HEK293T (cell line): ENCODE results near the gene PELI2.

Experiments
- CTCF ChIA-PET: fragments of 350-600 bp; formaldehyde crosslinking; extraction: SDS; loops from one replicate; lab custom pipeline; 2021; ENCODE audit warnings: antibody characterized with exemption, inconsistent platforms; lab: Yijun Ruan, JAX
- POLR2A ChIA-PET: fragments of 350-600 bp; formaldehyde crosslinking; extraction: SDS; loops from one replicate; lab custom pipeline; 2020; ENCODE audit warnings: antibody characterized with exemption, inconsistent platforms; lab: Yijun Ruan, JAX
- DNase-seq: peaks from one replicate; pipeline ENCODE4 v3.0.0; 2012; ENCODE audit warnings: mixed read lengths; ENCODE audit errors: extremely low spot score
- ARNT ChIP-seq: fragments of 450-650 bp; IDR thresholded peaks from 2 replicates; pipeline ENCODE4 v1.6.1; 2017; ENCODE audit warnings: mild to moderate bottlenecking
- BHLHE40 ChIP-seq: fragments of 450-650 bp; IDR thresholded peaks from 2 replicates; pipeline ENCODE4 v1.6.1; 2016; ENCODE audit warnings: mild to moderate bottlenecking, moderate library complexity, borderline replicate concordance
- CTBP1 ChIP-seq: fragments of 450-650 bp; IDR thresholded peaks from 2 replicates; pipeline ENCODE4 v1.6.1; 2016; ENCODE audit warnings: borderline replicate concordance
- ELF4 ChIP-seq: fragments of 450-650 bp; IDR thresholded peaks from 2 replicates; pipeline ENCODE4 v1.6.1; 2017; ENCODE audit warnings: antibody characterized with exemption
- FOXA1 ChIP-seq: fragments of 450-650 bp; IDR thresholded peaks from 2 replicates; pipeline ENCODE4 v1.6.1; 2016; ENCODE audit warnings: mild to moderate bottlenecking
- FOXK2 ChIP-seq: fragments of 450-650 bp; IDR thresholded peaks from 2 replicates; pipeline ENCODE4 v1.6.1; 2016; ENCODE audit warnings: mild to moderate bottlenecking
- FOXM1 ChIP-seq: fragments of 450-650 bp; IDR thresholded peaks from 2 replicates; pipeline ENCODE4 v1.6.1; 2017; ENCODE audit warnings: mild to moderate bottlenecking, borderline replicate concordance
- HDGF ChIP-seq: fragments of 450-650 bp; IDR thresholded peaks from 2 replicates; pipeline ENCODE4 v1.6.1; 2017; ENCODE audit warnings: antibody characterized with exemption, borderline replicate concordance
- L3MBTL2 ChIP-seq: fragments of 450-650 bp; conservative IDR thresholded peaks from 2 replicates; pipeline ENCODE4 v1.6.1; 2016; ENCODE audit warnings: mild to moderate bottlenecking
- LEF1 ChIP-seq: fragments of 450-650 bp; IDR thresholded peaks from 2 replicates; pipeline ENCODE4 v1.6.1; 2017; ENCODE audit warnings: mild to moderate bottlenecking, borderline replicate concordance
- NFRKB ChIP-seq: fragments of 450-650 bp; IDR thresholded peaks from 2 replicates; pipeline ENCODE4 v1.6.1; 2016; ENCODE audit warnings: mild to moderate bottlenecking, moderate library complexity
- SP1 ChIP-seq: fragments of 450-650 bp; IDR thresholded peaks from 2 replicates; pipeline ENCODE4 v1.6.1; 2017
- SUZ12 ChIP-seq: fragments of 450-650 bp; IDR thresholded peaks from 2 replicates; pipeline ENCODE4 v1.6.1; 2016; ENCODE audit warnings: mild to moderate bottlenecking
- TARDBP ChIP-seq: fragments of 450-650 bp; IDR thresholded peaks from 2 replicates; pipeline ENCODE4 v1.6.1; 2016
- ZNF384 ChIP-seq: fragments of 450-650 bp; IDR thresholded peaks from 2 replicates; pipeline ENCODE4 v1.6.1; 2016
- TF ChIP-seq, protein P1 (sequence below): fragments of 450-650 bp; IDR thresholded peaks from 2 replicates; pipeline ENCODE4 v1.6.1; 2016

Gene PELI2

DNA sequence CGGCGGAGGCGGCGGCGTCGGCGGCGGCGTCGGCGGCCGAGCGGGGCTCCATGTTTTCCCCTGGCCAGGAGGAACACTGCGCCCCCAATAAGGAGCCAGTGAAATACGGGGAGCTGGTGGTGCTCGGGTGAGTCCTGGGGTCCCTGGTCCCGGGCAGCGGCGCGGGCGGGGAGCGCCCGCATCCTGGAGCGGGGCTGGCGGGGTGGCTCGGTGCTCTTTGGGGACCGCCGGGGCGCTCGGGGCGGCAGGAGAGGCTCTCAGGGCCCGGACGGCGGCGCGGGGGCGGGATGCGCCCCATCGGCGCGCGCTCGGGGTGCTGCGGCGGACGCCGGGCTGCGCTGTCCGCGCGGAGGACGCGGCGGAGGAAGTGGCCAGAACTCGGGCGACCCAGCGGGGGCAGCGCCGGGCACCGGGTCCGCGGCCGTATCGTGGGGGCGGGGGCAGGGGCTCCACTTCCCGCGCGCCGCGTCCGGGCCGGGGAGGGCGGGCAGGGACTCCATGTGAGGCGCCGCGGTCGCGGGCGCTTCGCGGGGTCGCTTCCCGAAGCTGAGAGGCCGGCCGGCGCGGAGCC is 485 bp downstream of the PELI2 start:
- TF ChIP-seq, protein P1, sequence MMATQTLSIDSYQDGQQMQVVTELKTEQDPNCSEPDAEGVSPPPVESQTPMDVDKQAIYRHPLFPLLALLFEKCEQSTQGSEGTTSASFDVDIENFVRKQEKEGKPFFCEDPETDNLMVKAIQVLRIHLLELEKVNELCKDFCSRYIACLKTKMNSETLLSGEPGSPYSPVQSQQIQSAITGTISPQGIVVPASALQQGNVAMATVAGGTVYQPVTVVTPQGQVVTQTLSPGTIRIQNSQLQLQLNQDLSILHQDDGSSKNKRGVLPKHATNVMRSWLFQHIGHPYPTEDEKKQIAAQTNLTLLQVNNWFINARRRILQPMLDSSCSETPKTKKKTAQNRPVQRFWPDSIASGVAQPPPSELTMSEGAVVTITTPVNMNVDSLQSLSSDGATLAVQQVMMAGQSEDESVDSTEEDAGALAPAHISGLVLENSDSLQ: no peak
- TF ChIP-seq BHLHE40 (no peak), FOXA1 (no peak), ARNT (no peak), FOXK2 (no peak), CTBP1 (no peak), TARDBP (no peak), NFRKB (no peak), ELF4 (no peak), ZNF384 (no peak), L3MBTL2 (no peak), SP1 (no peak), SUZ12 (no peak), HDGF (no peak), FOXM1 (no peak)
- ChIA-PET POLR2A (interaction anchor here (0.5 to 1.4 kb wide), 2 partner anchors 15 to 944 kb away, joined by 4 read pairs; no protein-coding TSS in a partner anchor), CTCF (no interaction called here)
- no peak for DNase-seq

DNA sequence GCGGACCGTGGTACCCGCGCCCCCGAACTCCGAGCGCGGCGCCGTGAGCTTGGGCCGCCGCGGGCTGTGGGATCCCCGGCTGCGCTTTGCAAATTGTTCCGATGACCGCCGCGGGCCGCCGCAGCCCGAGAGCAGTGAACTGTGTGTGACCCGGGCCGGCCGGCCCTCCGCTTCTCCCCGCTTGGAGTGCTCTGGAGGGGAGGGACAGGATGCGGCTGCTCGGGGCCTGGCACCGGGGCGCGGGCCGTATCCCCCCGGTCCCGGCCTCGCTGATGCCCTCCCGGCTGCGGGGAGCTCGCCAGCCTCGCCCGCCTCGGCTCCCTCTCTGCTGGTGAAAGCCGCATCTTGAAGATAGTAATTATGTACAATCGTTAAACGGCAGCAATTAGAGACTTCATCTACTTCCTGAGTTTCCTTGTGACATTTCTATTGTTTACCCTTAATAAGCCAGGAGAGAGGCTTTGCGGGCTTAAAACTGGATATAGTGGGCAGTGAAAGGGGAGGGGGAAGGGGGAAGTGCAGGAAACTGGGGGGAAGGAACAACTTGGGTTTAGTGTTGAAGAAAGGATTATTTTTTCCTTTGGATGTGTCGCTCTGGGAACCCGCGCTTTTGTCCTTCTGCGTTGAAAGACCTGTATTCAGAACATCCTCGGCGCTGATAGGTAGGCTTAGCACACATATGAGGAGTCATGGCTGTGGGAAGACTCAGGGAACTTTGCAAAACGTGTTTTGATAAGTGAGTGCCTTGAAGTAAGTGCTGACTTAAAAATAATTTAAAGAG is 1.2 kb downstream of the PELI2 start:
- peak; percentile 25 for DNase-seq
- no peak for TF ChIP-seq L3MBTL2
- TF ChIP-seq ARNT: no peak
- TF ChIP-seq, protein P1: no peak
- TF ChIP-seq SP1: no peak
- no peak for TF ChIP-seq NFRKB
- TF ChIP-seq FOXM1: no peak
- no peak for TF ChIP-seq SUZ12
- TF ChIP-seq BHLHE40: no peak
- no peak for TF ChIP-seq ELF4
- TF ChIP-seq CTBP1: no peak
- no peak for TF ChIP-seq TARDBP
- TF ChIP-seq HDGF: no peak
- no peak for TF ChIP-seq LEF1
- no peak for TF ChIP-seq FOXK2
- TF ChIP-seq FOXA1: no peak
- no peak for TF ChIP-seq ZNF384
- ChIA-PET POLR2A (interaction anchor here (0.5 to 1.4 kb wide), 2 partner anchors 15 to 944 kb away, joined by 4 read pairs; no protein-coding TSS in a partner anchor), CTCF (interaction anchor here (1.1 kb wide), 1 partner anchor 11 kb away, joined by 3 read pairs; no protein-coding TSS in a partner anchor)

DNA sequence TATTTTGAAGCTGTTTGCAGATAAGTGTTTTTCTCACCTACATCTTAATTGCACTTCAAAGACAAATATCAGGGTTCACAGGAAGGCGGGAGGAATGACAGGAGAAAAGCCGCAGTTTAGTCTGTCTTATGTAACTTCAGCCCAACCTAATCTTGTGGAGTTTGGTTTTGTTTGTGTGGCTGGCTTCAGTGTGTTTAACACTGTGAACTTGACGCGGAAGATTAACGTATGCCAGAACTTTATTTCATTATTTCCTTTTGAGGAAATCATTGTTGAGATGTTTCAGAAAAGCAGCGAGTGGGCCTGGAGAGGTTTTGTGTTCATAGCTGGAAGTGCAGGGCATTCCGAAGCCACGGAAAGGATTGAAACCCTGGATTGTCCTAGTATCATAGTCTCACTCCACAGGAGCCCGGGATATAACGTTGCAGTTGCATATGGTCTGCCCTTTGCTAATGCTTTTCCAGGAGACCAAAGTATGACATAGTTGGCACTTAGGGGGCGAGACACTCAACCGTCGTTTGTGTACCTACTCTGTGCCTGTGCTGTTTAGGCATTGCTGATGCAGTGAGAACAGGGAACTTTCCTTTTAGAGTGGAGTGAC is 2.0 kb downstream of the PELI2 start:
- CTCF ChIA-PET: interaction anchor here (0.6 to 1.1 kb wide), 3 partner anchors 10 to 73 kb away, joined by 3 read pairs; no protein-coding TSS in a partner anchor

DNA sequence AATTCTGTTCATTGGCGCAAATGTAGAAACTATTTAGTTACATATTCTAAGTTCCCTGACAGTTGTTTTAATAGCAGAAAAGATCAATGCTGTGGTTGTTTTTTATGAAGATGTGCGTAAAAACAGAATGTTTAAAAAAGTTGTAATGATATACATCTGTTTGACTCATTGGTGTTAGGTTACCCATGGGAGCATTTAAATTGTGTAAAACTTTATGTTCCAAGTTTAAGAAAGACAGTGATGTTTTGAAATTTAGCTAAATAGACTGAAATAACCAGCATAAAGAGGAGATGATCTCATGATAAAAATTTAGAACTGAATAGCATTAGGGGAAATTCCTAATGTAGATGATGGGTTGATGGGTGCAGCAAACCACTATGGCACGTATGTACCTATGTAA is 3.6 kb downstream of the PELI2 start:
- POLR2A ChIA-PET: no interaction called here
- TF ChIP-seq ZNF384: no peak
- TF ChIP-seq CTBP1: no peak
- DNase-seq: no peak
- CTCF ChIA-PET: interaction anchor here (0.9 to 1.0 kb wide), 2 partner anchors 9 to 353 kb away, joined by 4 read pairs; no protein-coding TSS in a partner anchor

More for the DNA sequence above, 2.0 kb downstream of the PELI2 start:
- no peak for TF ChIP-seq FOXM1
- POLR2A ChIA-PET: no interaction called here
- DNase-seq: peak; percentile 26

DNA sequence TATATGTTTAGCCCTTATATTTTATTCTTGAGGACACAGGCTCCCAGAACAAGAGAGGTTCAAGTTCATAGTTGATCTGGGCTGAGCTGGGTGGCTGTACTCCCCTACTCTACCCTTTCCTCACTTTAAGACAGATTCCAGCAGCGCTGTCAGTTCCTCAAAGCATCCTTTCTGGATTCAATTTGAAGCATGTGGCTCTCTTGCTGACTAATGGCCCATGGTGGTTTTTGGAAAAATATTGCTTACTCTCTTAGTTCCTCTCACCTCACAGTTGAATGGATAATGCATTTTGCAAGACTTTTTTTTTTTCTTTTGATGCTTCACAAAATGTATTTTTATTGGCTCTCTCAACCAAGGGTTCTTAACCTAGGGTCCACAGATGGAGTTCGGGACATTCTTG is 4.1 kb downstream of the PELI2 start:
- POLR2A ChIA-PET: no interaction called here
- CTCF ChIA-PET: interaction anchor here (0.9 to 1.0 kb wide), 2 partner anchors 9 to 352 kb away, joined by 4 read pairs; no protein-coding TSS in a partner anchor
- TF ChIP-seq CTBP1 (no peak), TARDBP (no peak), FOXM1 (no peak), SP1 (no peak), FOXK2 (no peak), ELF4 (no peak), LEF1 (no peak), ARNT (no peak), FOXA1 (no peak), ZNF384 (no peak), L3MBTL2 (no peak), HDGF (no peak), SUZ12 (no peak), NFRKB (no peak), BHLHE40 (no peak)
- TF ChIP-seq, protein P1: no peak

DNA sequence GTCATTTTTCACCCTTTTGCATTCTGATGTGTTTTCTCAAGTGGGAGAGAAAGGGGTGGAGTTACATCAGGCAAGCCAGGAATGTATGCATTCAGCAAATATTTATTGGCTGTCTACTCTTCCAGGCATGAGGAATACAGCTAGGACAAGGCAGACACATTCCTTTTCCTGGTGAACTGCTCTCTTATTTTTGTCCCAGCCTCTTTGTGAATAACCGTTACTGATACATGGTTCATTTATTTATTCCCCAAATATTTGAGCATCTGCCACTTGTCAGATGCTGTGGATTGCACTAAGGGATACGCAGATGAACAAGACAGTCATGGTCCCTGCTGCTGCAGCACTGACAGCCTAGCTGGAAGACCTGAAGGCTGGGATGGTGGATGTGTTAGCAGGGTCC is 6.1 kb downstream of the PELI2 start:
- TF ChIP-seq, protein P1: no peak
- TF ChIP-seq BHLHE40 (no peak), FOXM1 (no peak), FOXK2 (no peak), CTBP1 (no peak)
- POLR2A ChIA-PET: no interaction called here
- CTCF ChIA-PET: no interaction called here
- no peak for DNase-seq

More for the DNA sequence above, 4.1 kb downstream of the PELI2 start:
- no peak for DNase-seq
